Naive thymus-derived CD4-positive, alpha-beta T cell (primary cell): ENCODE results near the gene CCDC69. TPM values are rescaled to one million over a fixed set of nuclear protein-coding genes. Genes with fewer than 3 reads are reported as not detected.

Source experiments
- ATAC-seq: fragments of 150-1000 bp; cut with Tn5 transposase; 2 replicates; pipeline ENCODE4 v1.10.0; 2021; ENCODE audit warnings: mild to moderate bottlenecking, moderate library complexity
- CTCF ChIA-PET: fragments of 350-600 bp; sonication (Branson Sonifier 250); formaldehyde crosslinking; loops from one replicate; lab custom pipeline; 2021; ENCODE audit warnings: antibody characterized with exemption; lab: Charles Lee
- POLR2A ChIA-PET: fragments of 350-600 bp; sonication (Branson Sonifier 250); formaldehyde crosslinking; loops from one replicate; lab custom pipeline; 2021; ENCODE audit warnings: antibody characterized with exemption, inconsistent platforms; lab: Charles Lee
- DNase-seq, 9 donors: peaks; one replicate each; pipeline versions ENCODE4 v3.0.0 to v3.0.0-alpha.2; 2020 to 2022; ENCODE audit warnings: mixed read lengths in 1 of 9
- H3K27ac ChIP-seq: one replicate; pipeline ENCODE4 v1.7.0; 2013; ENCODE audit warnings: mild to moderate bottlenecking, low read depth, low read length, moderate library complexity
- H3K27me3 ChIP-seq, 2 donors: one replicate each; pipeline ENCODE4 v1.7.0; 2013; ENCODE audit warnings: low read length in 2 of 2, mild to moderate bottlenecking in 2 of 2, moderate library complexity in 2 of 2; ENCODE audit not compliant: control insufficient read depth in 2 of 2, insufficient read depth in 2 of 2
- H3K36me3 ChIP-seq, 3 experiments: 1 replicate in 2 of 3; 2 replicates in 1 of 3; pipeline ENCODE4 v1.7.0; 2013; ENCODE audit warnings: low read length in 3 of 3, mild to moderate bottlenecking in 3 of 3, moderate library complexity in 1 of 3; ENCODE audit not compliant: insufficient read depth in 3 of 3, control insufficient read depth in 2 of 3
- H3K4me1 ChIP-seq, 2 donors: one replicate each; pipeline ENCODE4 v1.7.0; 2013; ENCODE audit warnings: low read length in 2 of 2, mild to moderate bottlenecking in 2 of 2, moderate library complexity in 1 of 2; ENCODE audit not compliant: control insufficient read depth in 2 of 2, insufficient read depth in 2 of 2
- H3K4me3 ChIP-seq: 2 replicates; pipeline ENCODE4 v1.7.0; 2013; ENCODE audit warnings: mild to moderate bottlenecking, low read length
- H3K9me3 ChIP-seq, 3 experiments: 1 replicate in 2 of 3; 2 replicates in 1 of 3; pipeline ENCODE4 v1.7.0; 2013; ENCODE audit warnings: low read length in 3 of 3; ENCODE audit not compliant: control insufficient read depth in 2 of 3
- H3K27ac Mint-ChIP-seq, 9 donors: one replicate each; pipeline ENCODE4 v1.8.0; 2020 to 2022; ENCODE audit warnings: mixed read lengths in 9 of 9, mild to moderate bottlenecking in 8 of 9, moderate library complexity in 5 of 9, inconsistent platforms in 2 of 9
- H3K27me3 Mint-ChIP-seq, 5 donors: one replicate each; pipeline ENCODE4 v1.8.0; 2021 to 2022; ENCODE audit warnings: mixed read lengths in 5 of 5, mild to moderate bottlenecking in 1 of 5
- H3K36me3 Mint-ChIP-seq, 5 donors: one replicate each; pipeline ENCODE4 v1.8.0; 2020 to 2022; ENCODE audit warnings: mixed read lengths in 5 of 5, mild to moderate bottlenecking in 3 of 5, inconsistent platforms in 1 of 5
- H3K4me1 Mint-ChIP-seq, 7 donors: one replicate each; pipeline ENCODE4 v1.8.0; 2020 to 2022; ENCODE audit warnings: mixed read lengths in 7 of 7, mild to moderate bottlenecking in 3 of 7, inconsistent platforms in 1 of 7
- H3K4me3 Mint-ChIP-seq, 10 donors: one replicate each; pipeline ENCODE4 v1.8.0; 2020 to 2022; ENCODE audit warnings: mild to moderate bottlenecking in 10 of 10, mixed read lengths in 10 of 10, moderate library complexity in 6 of 10, inconsistent platforms in 2 of 10
- H3K9me3 Mint-ChIP-seq, 11 donors: one replicate each; pipeline ENCODE4 v1.8.0; 2020 to 2022; ENCODE audit warnings: mixed read lengths in 11 of 11, mild to moderate bottlenecking in 4 of 11, inconsistent platforms in 1 of 11, moderate library complexity in 1 of 11
- intact Hi-C, 2 donors: fragments of 100-400 bp; cut with micrococcal nuclease; formaldehyde crosslinking; loops; one replicate each; pipeline ENCODE4 v1.15.1; 2023
- polyA plus RNA-seq, 2 donors: library from polyadenylated mRNA; unstranded; fragments of 300-500 nt; fragmentation: Illumina TruSeq; gene quantifications; one replicate each; pipeline ENCODE4 v1.2.3, GENCODE V29; 2021
- total RNA-seq, 6 experiments: library from RNA in 5 of 6; stranded (reverse) in 5 of 6; gene quantifications; 1 replicate in 5 of 6; 2 replicates in 1 of 6; pipeline ENCODE4 v1.2.3 and lab custom pipeline; 2021 to 2026

The CCDC69 gene
- total and polyA plus RNA-seq, 7 experiments from 2014 or later = 63.6 to 112 (median 94.1) TPM

DNA sequence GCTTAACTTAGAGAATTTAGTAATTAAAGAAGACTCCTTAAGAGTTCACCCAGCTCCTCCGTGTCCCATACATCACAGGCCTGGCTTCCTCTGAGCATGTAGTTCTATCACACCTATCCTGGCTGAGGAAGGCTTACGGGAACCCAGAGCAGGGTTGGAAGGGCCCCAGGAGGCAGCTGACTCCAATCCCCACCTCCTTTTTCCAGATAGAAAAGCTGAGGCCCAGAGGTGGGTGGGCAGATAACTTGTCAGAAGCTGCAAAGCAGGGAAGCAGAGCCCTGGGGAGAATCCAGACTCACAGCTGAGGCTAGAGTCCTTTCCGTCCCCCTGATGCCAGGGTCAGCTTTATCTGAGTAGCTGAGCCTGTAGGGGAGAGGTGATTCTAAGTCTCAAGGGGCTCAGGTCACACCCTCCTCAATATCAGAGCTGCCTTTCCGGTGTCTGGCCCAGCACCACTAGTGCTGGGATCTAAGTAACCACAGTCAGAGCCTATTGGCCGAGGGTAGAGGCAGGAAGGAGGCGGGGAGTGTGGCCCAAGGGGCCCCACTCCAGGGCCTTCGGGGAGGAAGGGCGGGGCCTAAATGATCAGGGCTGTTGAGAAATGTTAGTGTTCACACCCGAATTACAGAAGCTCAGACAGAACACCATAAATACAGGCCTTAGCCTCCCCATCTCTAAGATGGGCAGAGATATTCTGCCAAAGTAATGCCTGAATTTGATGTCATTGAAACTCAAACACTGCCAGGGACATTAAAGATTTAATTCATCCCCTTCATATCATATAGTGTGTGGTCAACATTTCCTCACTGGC is 9.9 kb downstream of the CCDC69 start:
- CTCF ChIA-PET = interaction anchor here (1.0 to 3.8 kb wide), 7 partner anchors 9 to 88 kb away, joined by 3 to 19 read pairs (median 6); partner anchors contain the start of gene CCDC69
- Histone ChIP-seq H3K36me3 (no peaks in the 10 kb centered on the region), H3K4me3 (peak overlapping the region; percentile 74), H3K9me3 (no peaks in the 10 kb centered on the region), H3K27ac (peak overlapping the region; percentile 93), H3K27me3 (no peaks in the 10 kb centered on the region), H3K4me1 (peaks cover 80 to 82% of the 10 kb centered on the region in 2 donors)
- H3K36me3 Mint-ChIP-seq = peaks cover 5 to 54% (median 29%) of the 10 kb centered on the region in 5 donors
- H3K27me3 Mint-ChIP-seq = no peaks in the 10 kb centered on the region
- peak overlapping the region; percentile 80 to 93 (median 89) for H3K4me3 Mint-ChIP-seq
- intact Hi-C loops = loop anchor here (1.0 to 5.0 kb wide), 19 partner anchors 9 to 857 kb away; partner anchors contain the start of genes ANXA6 (in 2 of the 2), TNIP1 (in 2 of the 2), ATOX1 (in 1 of the 2) and CD74 (in 1 of the 2)
- peak overlapping the region; percentile 90 to 98 (median 97) for H3K27ac Mint-ChIP-seq
- DNase-seq = peak; percentile 53 to 85 (median 79)
- peaks cover 56 to 95% (median 84%) of the 10 kb centered on the region in 7 donors for H3K4me1 Mint-ChIP-seq
- no peaks in the 10 kb centered on the region for H3K9me3 Mint-ChIP-seq
- ATAC-seq = peak; percentile 90
- POLR2A ChIA-PET = interaction anchor here (0.7 to 6.0 kb wide), 25 partner anchors 9 to 558 kb away, joined by 3 to 184 read pairs (median 4); partner anchors contain the start of genes CCDC69, DCTN4, G3BP1 and GM2A

DNA sequence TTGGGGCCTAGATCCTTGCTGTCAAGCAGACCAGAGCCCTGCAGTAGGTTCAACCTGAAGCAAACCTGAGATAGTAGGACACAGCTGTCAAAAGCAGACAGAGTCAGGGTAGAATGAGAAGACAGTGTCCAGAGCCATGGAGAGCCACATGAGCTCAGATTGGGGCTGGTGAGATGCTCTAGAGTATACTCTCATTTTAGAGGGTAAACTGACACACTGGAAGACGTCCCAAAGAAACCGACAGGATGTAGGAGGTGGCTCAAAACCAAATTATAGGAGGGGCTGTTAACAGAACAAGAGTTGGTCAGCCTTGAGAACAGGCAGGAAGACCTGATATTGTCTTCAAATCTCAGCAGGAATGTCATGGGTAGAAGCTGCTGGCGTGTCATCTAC is 11.5 kb downstream of the CCDC69 start:
- ATAC-seq (no peak), DNase-seq (peak in 1 of 9 donors; percentile 39)
- Histone ChIP-seq H3K4me1 (peaks cover 73 to 78% of the 10 kb centered on the region in 2 donors), H3K9me3 (no peaks in the 10 kb centered on the region), H3K4me3 (peak overlapping the region; percentile 62), H3K27me3 (no peaks in the 10 kb centered on the region), H3K36me3 (no peaks in the 10 kb centered on the region), H3K27ac (peak overlapping the region; percentile 93)
- H3K4me3 Mint-ChIP-seq = peak overlapping the region; percentile 74 to 96 (median 88)
- H3K9me3 Mint-ChIP-seq = peaks cover 0 to 2% (median 0%) of the 10 kb centered on the region in 11 donors
- intact Hi-C loops = loop anchor here (1.0 to 5.0 kb wide), 9 partner anchors 10 to 558 kb away; partner anchors contain the start of genes ATOX1 (in 1 of the 2), G3BP1 (in 1 of the 2) and SLC36A1 (in 1 of the 2)
- peaks cover under 1 to 47% (median 24%) of the 10 kb centered on the region in 5 donors for H3K36me3 Mint-ChIP-seq
- H3K27me3 Mint-ChIP-seq = no peaks in the 10 kb centered on the region
- H3K27ac Mint-ChIP-seq = peak overlapping the region; percentile 90 to 98 (median 97)
- peaks cover 55 to 95% (median 83%) of the 10 kb centered on the region in 7 donors for H3K4me1 Mint-ChIP-seq
- CTCF ChIA-PET = interaction anchor here (0.9 to 3.8 kb wide), 4 partner anchors 10 to 70 kb away, joined by 3 to 19 read pairs (median 4); partner anchors contain the start of gene CCDC69
- POLR2A ChIA-PET = interaction anchor here (0.6 to 6.0 kb wide), 17 partner anchors 10 to 561 kb away, joined by 3 to 184 read pairs (median 4); partner anchors contain the start of genes CCDC69, GM2A and TNIP1

DNA sequence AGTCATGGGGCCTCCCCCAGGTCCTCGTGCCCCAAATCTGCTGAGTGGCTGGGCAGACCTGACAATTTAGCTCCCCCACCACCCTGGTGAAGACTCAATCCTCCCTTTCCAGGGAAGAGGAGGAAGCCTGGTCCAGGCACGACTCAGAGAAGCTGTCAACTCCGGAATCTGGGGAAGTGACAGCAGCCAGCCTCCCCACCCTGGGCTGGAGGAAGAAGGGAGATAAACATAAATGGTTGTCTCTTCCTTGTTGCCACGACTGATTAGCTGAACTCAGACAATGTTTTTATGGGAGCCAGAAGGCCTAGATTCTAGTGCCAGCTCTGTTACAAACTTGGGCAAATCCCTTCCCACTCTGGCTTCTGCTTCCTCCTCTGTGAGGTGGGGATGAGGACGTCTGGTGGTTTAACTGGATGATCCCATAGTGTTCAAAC is 15.4 kb downstream of the CCDC69 start:
- DNase-seq (no peak), ATAC-seq (no peak)
- intact Hi-C loops = no loop called here
- no peak overlapping the region for H3K4me3 ChIP-seq
- Mint-ChIP-seq H3K27me3 (no peaks in the 10 kb centered on the region), H3K36me3 (peaks cover 0 to 23% (median 10%) of the 10 kb centered on the region in 5 donors), H3K4me1 (peaks cover 48 to 81% (median 71%) of the 10 kb centered on the region in 7 donors), H3K27ac (peak overlapping the region; percentile 81 to 94 (median 88)), H3K4me3 (peak overlapping the region in 7 of 10 donors; percentile 10 to 80 (median 51)), H3K9me3 (peaks cover 0 to 2% (median 0%) of the 10 kb centered on the region in 11 donors)
- no peaks in the 10 kb centered on the region for H3K9me3 ChIP-seq
- peaks cover 42 to 57% of the 10 kb centered on the region in 2 donors for H3K4me1 ChIP-seq
- ChIA-PET CTCF (interaction anchor here (1.0 to 1.3 kb wide), 2 partner anchors 15 to 58 kb away, joined by 4 read pairs; partner anchors contain the start of gene CCDC69), POLR2A (interaction anchor here (0.6 to 1.7 kb wide), 6 partner anchors 10 to 41 kb away, joined by 3 to 10 read pairs (median 4); partner anchors contain the start of gene CCDC69)
- no peaks in the 10 kb centered on the region for H3K27me3 ChIP-seq
- H3K27ac ChIP-seq = peak overlapping the region; percentile 50
- peaks cover 0 to 9% (median 0%) of the 10 kb centered on the region in 3 experiments for H3K36me3 ChIP-seq

DNA sequence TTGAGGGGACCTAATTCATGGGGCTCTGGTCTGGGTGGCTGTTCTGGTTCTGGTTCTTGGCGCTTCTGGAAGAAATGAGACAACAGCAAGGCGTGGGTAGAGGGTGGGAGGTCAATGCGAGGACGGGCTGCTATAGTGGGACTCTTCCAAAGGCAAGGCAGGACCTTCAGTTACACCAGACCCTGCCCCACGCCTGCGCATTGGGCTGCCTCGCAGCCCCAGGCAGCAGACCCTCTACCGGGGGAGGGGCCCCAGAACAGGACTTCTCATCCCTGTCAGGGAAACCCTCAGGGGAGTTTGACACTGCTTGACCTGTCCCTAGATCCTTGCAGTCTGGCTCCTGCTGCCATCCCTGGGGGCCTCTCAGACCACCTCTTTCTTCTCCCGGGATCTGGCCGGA is 18.5 kb downstream of the CCDC69 start:
- CTCF ChIA-PET = no interaction called here

DNA sequence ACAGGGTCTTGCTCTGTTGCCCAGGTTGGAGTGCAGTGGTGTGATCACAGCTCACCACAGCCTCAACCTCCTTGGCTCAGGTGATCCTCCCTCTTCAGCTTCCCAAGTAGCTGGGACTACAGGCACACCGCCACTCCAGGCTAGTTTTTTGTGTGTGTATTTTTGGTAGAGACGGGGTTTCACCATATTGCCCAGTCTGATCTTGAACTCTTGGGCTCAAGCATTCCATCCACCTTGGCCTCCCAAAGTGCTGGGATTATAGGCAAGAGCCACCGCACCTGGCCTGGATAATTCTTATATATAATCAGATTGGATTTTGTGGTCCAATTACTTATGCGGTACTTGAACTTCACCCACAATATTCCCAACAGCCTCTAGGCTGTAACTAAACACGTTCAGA is 19.8 kb downstream of the CCDC69 start:
- no peak for ATAC-seq
- ChIA-PET CTCF (interaction anchor here (0.6 to 1.4 kb wide), 3 partner anchors 17 to 39 kb away, joined by 3 read pairs; no protein-coding TSS in a partner anchor), POLR2A (interaction anchor here (3.3 to 6.0 kb wide), 2 partner anchors 8 to 17 kb away, joined by 23 to 44 read pairs; partner anchors contain the start of gene CCDC69)
- Mint-ChIP-seq H3K4me1 (peaks cover 34 to 65% (median 61%) of the 10 kb centered on the region in 7 donors), H3K36me3 (peaks cover 4 to 40% (median 28%) of the 10 kb centered on the region in 5 donors), H3K9me3 (peaks cover 0 to 2% (median 0%) of the 10 kb centered on the region in 11 donors), H3K4me3 (no peak overlapping the region), H3K27me3 (no peaks in the 10 kb centered on the region), H3K27ac (peak overlapping the region in 5 of 9 donors; percentile 17 to 87 (median 64))
- intact Hi-C loops = loop anchor here in 1 of 2 donors (1.0 kb wide), 1 partner anchor 9 kb away; no protein-coding TSS in a partner anchor
- DNase-seq = no peak
- no peaks in the 10 kb centered on the region for H3K9me3 ChIP-seq
- H3K36me3 ChIP-seq = peaks cover 0 to 42% (median 9%) of the 10 kb centered on the region in 3 experiments
- H3K27ac ChIP-seq = peak overlapping the region; percentile 27
- no peaks in the 10 kb centered on the region for H3K27me3 ChIP-seq
- no peak overlapping the region for H3K4me3 ChIP-seq
- H3K4me1 ChIP-seq = peaks cover 27 to 30% of the 10 kb centered on the region in 2 donors

More for the DNA sequence above, 18.5 kb downstream of the CCDC69 start:
- H3K27ac ChIP-seq = peak overlapping the region; percentile 25
- Mint-ChIP-seq H3K27me3 (no peaks in the 10 kb centered on the region), H3K27ac (peak overlapping the region in 8 of 9 donors; percentile 65 to 87 (median 82)), H3K4me1 (peaks cover 34 to 73% (median 69%) of the 10 kb centered on the region in 7 donors), H3K9me3 (peaks cover 0 to 2% (median 0%) of the 10 kb centered on the region in 11 donors), H3K4me3 (peak overlapping the region in 3 of 10 donors; percentile 0 to 35 (median 25)), H3K36me3 (peaks cover 3 to 32% (median 22%) of the 10 kb centered on the region in 5 donors)
- no peak for ATAC-seq
- peaks cover 32 to 42% of the 10 kb centered on the region in 2 donors for H3K4me1 ChIP-seq
- no peaks in the 10 kb centered on the region for H3K27me3 ChIP-seq
- peaks cover 0 to 28% (median 5%) of the 10 kb centered on the region in 3 experiments for H3K36me3 ChIP-seq
- H3K4me3 ChIP-seq = no peak overlapping the region
- H3K9me3 ChIP-seq = no peaks in the 10 kb centered on the region
- intact Hi-C loops = no loop called here
- peak in 1 of 9 donors; percentile 14 for DNase-seq
- POLR2A ChIA-PET = interaction anchor here (6.0 kb wide), 1 partner anchor 16 kb away, joined by 44 read pairs; the partner anchor contains the start of gene CCDC69
